ENCODE results near the gene FURIN. TPM values are rescaled to one million over a fixed set of nuclear protein-coding genes. Genes with fewer than 3 reads are reported as not detected.
"Not testable (repeated sequence)": the region's sequence is repeated elsewhere in the genome, so short reads cannot be mapped to it uniquely, and the experiment has no call there.

The FURIN gene
- total RNA-seq, 1 experiment from 2014 or later, result 29.7 TPM

GRCh38 chr15:90839187-90840071 is 29.0 kb upstream of the FURIN start:
- in situ Hi-C loops (cut with HindIII; ENCODE audit: low pct_unique_long_range_greater_than_20kb, low sequenced_read_pairs), result no loop called here

DNA sequence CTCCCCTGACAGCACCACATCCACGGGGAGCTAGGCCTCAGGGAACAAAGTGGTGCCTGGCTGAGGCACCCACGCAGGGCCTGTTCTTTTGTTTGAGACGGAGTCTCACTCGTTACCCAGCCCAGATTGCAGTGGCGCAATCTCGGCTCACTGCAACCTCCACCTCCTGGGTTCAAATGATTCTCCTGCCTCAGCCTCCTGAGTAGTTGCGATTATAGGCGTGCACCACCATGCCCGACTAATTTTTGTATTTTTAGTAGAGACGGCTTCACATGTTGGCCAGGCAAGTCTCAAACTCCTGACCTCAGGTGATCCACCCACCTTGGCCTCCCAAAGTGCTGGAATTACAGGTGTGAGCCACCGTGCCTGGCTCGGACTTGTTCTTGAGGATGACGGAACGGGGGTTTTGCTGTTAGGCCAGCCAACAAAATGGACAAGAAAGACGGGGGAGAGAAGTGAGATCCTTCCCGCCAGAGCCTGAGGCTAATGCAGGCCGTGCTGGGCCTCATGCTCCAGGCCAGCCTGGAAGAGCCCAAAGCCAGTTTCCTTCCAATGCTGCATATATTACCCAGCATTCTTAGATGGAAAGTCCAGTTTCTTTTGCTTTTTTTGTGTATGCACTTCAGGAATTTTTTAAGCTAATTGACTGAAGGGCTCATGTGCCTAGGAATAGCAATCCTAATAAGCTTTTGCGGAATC is 28.1 kb upstream of the FURIN start:
- no peak for DNase-seq (ENCODE audit: low read depth)

More at GRCh38 chr15:90839187-90840071, 29.0 kb upstream of the FURIN start:
- DNase-seq (ENCODE audit: low read depth), result no peak

GRCh38 chr15:90840954-90841353 is 27.4 kb upstream of the FURIN start:
- in situ Hi-C loops (cut with HindIII; ENCODE audit: low pct_unique_long_range_greater_than_20kb, low sequenced_read_pairs), result no loop called here
- no peak for DNase-seq (ENCODE audit: low read depth)

More for the DNA sequence above, 28.1 kb upstream of the FURIN start:
- in situ Hi-C loops (cut with HindIII; ENCODE audit: low pct_unique_long_range_greater_than_20kb, low sequenced_read_pairs), result no loop called here

DNA sequence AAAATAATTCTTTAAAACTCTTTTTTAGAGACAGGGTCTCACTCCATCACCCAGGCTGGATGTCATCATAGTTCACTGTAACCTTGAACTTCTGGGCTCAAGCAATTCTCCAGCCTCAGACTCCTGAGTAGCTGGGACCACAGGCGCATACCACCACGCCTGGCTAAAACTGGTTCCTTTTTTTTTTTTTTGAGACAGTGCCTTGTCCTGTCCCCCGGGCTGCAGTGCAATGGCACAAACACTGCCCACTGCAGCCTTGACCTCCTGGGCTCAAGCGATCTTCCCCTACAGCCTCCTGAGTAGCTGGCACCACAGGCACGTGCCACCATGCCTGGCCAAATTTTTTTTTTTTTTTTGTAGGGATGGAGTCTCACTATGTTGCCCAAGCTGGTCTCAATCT is 23.7 kb upstream of the FURIN start:
- in situ Hi-C loops (cut with HindIII; ENCODE audit: low pct_unique_long_range_greater_than_20kb, low sequenced_read_pairs), result no loop called here
- DNase-seq (ENCODE audit: low read depth), result no peak

- DNase-seq (ENCODE audit: low read depth), result peak; percentile 61
- in situ Hi-C loops (cut with HindIII; ENCODE audit: low pct_unique_long_range_greater_than_20kb, low sequenced_read_pairs), result no loop called here
Observed at GRCh38 chr15:90845201-90845949, 23.0 kb upstream of the FURIN start.

DNA sequence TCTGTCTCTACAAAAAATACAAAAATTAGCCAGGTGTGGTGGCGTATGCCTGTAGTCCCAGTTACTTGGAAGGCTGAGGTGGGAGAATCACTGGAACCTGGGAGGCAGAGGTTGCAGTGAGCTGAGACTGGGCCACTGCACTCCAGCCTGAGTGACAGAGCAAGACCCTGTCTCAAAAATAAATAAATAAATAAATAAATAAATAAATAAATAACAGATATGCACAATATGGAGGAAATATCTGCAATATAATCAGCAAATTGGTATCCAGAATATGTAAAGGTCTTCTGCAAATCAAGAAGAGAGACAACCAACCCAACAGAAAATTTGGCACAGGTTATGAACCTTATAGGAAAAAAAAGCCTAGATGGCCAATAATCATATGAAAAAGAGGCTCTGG is 19.0 kb upstream of the FURIN start:
- in situ Hi-C loops (cut with HindIII; ENCODE audit: low pct_unique_long_range_greater_than_20kb, low sequenced_read_pairs); DNase-seq (ENCODE audit: low read depth): not testable (repeated sequence)

GRCh38 chr15:90851114-90851513 is 17.3 kb upstream of the FURIN start:
- in situ Hi-C loops (cut with HindIII; ENCODE audit: low pct_unique_long_range_greater_than_20kb, low sequenced_read_pairs), result no loop called here
- no peak for DNase-seq (ENCODE audit: low read depth)

- DNase-seq (ENCODE audit: low read depth), result no peak
- in situ Hi-C loops (cut with HindIII; ENCODE audit: low pct_unique_long_range_greater_than_20kb, low sequenced_read_pairs), result no loop called here
Observed at GRCh38 chr15:90851940-90852339, 16.4 kb upstream of the FURIN start.

- no peak for DNase-seq (ENCODE audit: low read depth)
- in situ Hi-C loops (cut with HindIII; ENCODE audit: low pct_unique_long_range_greater_than_20kb, low sequenced_read_pairs), result no loop called here
Observed at GRCh38 chr15:90855139-90855538, 13.2 kb upstream of the FURIN start.

- in situ Hi-C loops (cut with HindIII; ENCODE audit: low pct_unique_long_range_greater_than_20kb, low sequenced_read_pairs), result no loop called here
Observed at GRCh38 chr15:90857337-90857736, 11.1 kb upstream of the FURIN start.

GRCh38 chr15:90857883-90858443 is 10.4 kb upstream of the FURIN start:
- DNase-seq (ENCODE audit: low read depth), result no peak
- in situ Hi-C loops (cut with HindIII; ENCODE audit: low pct_unique_long_range_greater_than_20kb, low sequenced_read_pairs), result no loop called here

More at GRCh38 chr15:90857337-90857736, 11.1 kb upstream of the FURIN start:
- no peak for DNase-seq (ENCODE audit: low read depth)

DNA sequence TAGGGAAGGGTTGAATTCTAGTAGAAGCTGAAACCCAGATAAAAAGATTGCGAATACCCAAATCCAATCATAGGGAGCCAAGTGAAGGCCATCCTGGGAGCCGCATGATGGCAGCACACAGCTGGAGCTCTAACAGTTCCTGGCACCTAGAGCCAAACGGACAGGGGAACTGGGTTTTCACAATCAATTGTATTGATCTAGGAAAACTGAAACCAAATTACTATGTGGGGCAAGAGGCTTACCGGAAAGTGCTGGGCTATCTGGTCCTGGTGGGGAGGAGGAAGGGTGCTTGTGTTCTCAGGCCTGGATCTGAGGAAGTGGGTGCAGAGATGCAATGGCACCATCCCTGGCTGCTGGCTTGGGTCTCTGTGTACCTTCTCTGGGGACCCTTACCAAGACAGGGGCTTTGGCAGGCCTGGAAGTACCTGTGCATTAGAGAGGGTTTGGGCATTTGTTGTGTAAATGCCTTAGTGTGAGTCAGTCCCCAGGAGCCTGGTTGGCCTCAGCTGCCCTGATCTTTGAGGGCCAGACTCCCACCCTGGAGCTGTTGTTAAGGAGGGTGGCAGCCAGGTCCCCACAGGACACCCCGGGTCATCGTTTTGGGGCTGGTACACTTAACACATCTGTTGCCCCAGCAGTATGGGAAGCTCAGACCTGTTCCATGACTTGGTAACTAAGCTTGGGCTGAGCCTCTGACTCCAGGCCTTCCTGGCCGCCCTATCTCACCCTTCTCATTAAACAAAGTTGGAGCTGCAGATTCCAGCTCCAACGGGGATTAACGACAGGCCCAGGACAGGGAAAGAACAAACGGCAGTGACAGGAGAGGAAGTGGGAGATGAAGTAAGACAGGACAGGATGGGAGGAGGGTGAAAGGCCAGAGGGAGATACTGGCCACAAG is 8.9 kb upstream of the FURIN start:
- in situ Hi-C loops (cut with HindIII; ENCODE audit: low pct_unique_long_range_greater_than_20kb, low sequenced_read_pairs), result no loop called here
- no peak for DNase-seq (ENCODE audit: low read depth)

GRCh38 chr15:90860450-90860849 is 7.9 kb upstream of the FURIN start:
- in situ Hi-C loops (cut with HindIII; ENCODE audit: low pct_unique_long_range_greater_than_20kb, low sequenced_read_pairs), result no loop called here
- no peak for DNase-seq (ENCODE audit: low read depth)

- in situ Hi-C loops (cut with HindIII; ENCODE audit: low pct_unique_long_range_greater_than_20kb, low sequenced_read_pairs), result no loop called here
- DNase-seq (ENCODE audit: low read depth), result no peak
Observed at GRCh38 chr15:90860942-90861675, 7.3 kb upstream of the FURIN start.

DNA sequence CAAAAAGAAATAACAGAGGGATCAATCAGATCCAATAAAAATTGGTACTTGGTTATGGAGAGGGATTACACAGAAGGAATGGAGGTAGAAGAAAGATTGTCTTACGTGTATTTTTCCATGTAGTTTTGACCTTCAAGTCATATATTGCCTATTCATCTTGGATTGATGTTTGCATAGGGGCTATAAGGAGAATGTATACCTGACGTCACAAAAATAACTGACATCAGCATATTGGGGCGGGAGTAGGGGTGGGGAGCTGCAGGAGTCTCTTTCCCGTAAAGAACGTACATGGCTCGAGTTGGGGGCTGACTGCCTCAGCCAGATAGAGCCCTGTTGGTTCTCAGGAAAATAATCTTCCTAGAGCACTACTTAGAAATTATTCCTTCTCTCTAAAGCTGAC is 5.9 kb upstream of the FURIN start:
- no peak for DNase-seq (ENCODE audit: low read depth)
- in situ Hi-C loops (cut with HindIII; ENCODE audit: low pct_unique_long_range_greater_than_20kb, low sequenced_read_pairs), result no loop called here

- in situ Hi-C loops (cut with HindIII; ENCODE audit: low pct_unique_long_range_greater_than_20kb, low sequenced_read_pairs), result no loop called here
- no peak for DNase-seq (ENCODE audit: low read depth)
Observed at GRCh38 chr15:90862964-90863778, 5.2 kb upstream of the FURIN start.
